CD14-positive monocyte (primary cell): ENCODE results near the gene RAB17. TPM values are rescaled to one million over a fixed set of nuclear protein-coding genes. Genes with fewer than 3 reads are reported as not detected.

ENCODE experiments used
- DNase-seq, 3 donors: peaks; one replicate each; pipeline ENCODE4 v3.0.0-alpha.2; 2011 to 2022
- H2AFZ ChIP-seq: 2 replicates; pipeline ENCODE4 v1.6.0; 2012; ENCODE audit warnings: mild to moderate bottlenecking, low read depth, low read length, inconsistent platforms; ENCODE audit not compliant: insufficient read depth, poor library complexity, severe bottlenecking
- H3K27ac ChIP-seq, 2 donors: 1 replicate in 1 of 2; 2 replicates in 1 of 2; pipeline ENCODE4 v1.5.1; 2012 to 2013; ENCODE audit warnings: low read length in 2 of 2, control low read depth in 1 of 2, inconsistent platforms in 1 of 2, low read depth in 1 of 2, mild to moderate bottlenecking in 1 of 2
- H3K27me3 ChIP-seq, 2 donors: one replicate each; pipeline versions ENCODE4 v1.6.0 to v1.6.1; 2011 to 2013; ENCODE audit warnings: low read length in 2 of 2; ENCODE audit not compliant: control insufficient read depth in 2 of 2, insufficient read depth in 2 of 2
- H3K36me3 ChIP-seq, 2 donors: replicated peaks in 1 of 2; 1 replicate in 1 of 2; 2 replicates in 1 of 2; pipeline versions ENCODE4 v1.5.1 to v1.6.1; 2012 to 2013; ENCODE audit warnings: low read length in 2 of 2, control low read depth in 1 of 2, inconsistent platforms in 1 of 2, mild to moderate bottlenecking in 1 of 2; ENCODE audit not compliant: insufficient read depth in 2 of 2, control insufficient read depth in 1 of 2
- H3K4me1 ChIP-seq, 2 donors: 1 replicate in 1 of 2; 2 replicates in 1 of 2; pipeline versions ENCODE4 v1.5.1 to v1.6.1; 2012 to 2013; ENCODE audit warnings: low read length in 2 of 2, control low read depth in 1 of 2, inconsistent platforms in 1 of 2, mild to moderate bottlenecking in 1 of 2, moderate library complexity in 1 of 2; ENCODE audit not compliant: insufficient read depth in 2 of 2, control insufficient read depth in 1 of 2
- H3K4me2 ChIP-seq: replicated peaks from 2 replicates; pipeline ENCODE3; 2012; ENCODE audit warnings: low read length, moderate library complexity, mild to moderate bottlenecking; ENCODE audit not compliant: poor library complexity, severe bottlenecking; ENCODE audit errors: extremely low read depth
- H3K4me3 ChIP-seq, 3 experiments: fragments of 200-600 bp in 1 of 3; sonication (generic) in 1 of 3; replicated peaks in 1 of 3; 1 replicate in 2 of 3; 2 replicates in 1 of 3; pipeline ENCODE4 v1.5.1; 2011 to 2013; ENCODE audit warnings: low read length in 3 of 3, mild to moderate bottlenecking in 3 of 3, control low read depth in 2 of 3, low read depth in 2 of 3, inconsistent platforms in 1 of 3, moderate library complexity in 1 of 3
- H3K79me2 ChIP-seq: 2 replicates; pipeline ENCODE4 v1.6.0; 2012; ENCODE audit warnings: mild to moderate bottlenecking, control low read depth, inconsistent platforms, low read length, moderate library complexity; ENCODE audit not compliant: insufficient read depth
- H3K9ac ChIP-seq: 2 replicates; pipeline ENCODE4 v1.6.0; 2017; ENCODE audit warnings: low read length, mild to moderate bottlenecking; ENCODE audit not compliant: insufficient read depth, poor library complexity, severe bottlenecking
- H3K9me3 ChIP-seq, 2 donors: replicated peaks in 1 of 2; 1 replicate in 1 of 2; 2 replicates in 1 of 2; pipeline versions ENCODE4 v1.5.1 to v1.6.1; 2012 to 2013; ENCODE audit warnings: low read length in 2 of 2, control low read depth in 1 of 2; ENCODE audit not compliant: control insufficient read depth in 1 of 2, insufficient read depth in 1 of 2
- H4K20me1 ChIP-seq: 2 replicates; pipeline ENCODE4 v1.6.0; 2012; ENCODE audit warnings: mild to moderate bottlenecking, low read length, control low read depth, moderate library complexity; ENCODE audit not compliant: insufficient read depth
- H3K27ac Mint-ChIP-seq, 7 donors: one replicate each; pipeline ENCODE4 v1.8.0; 2020; ENCODE audit warnings: mild to moderate bottlenecking in 7 of 7, mixed read lengths in 7 of 7, moderate library complexity in 6 of 7, inconsistent platforms in 2 of 7
- H3K27me3 Mint-ChIP-seq, 3 donors: one replicate each; pipeline ENCODE4 v1.8.0; 2021 to 2022; ENCODE audit warnings: low read depth in 3 of 3, mild to moderate bottlenecking in 3 of 3, mixed read lengths in 3 of 3, moderate library complexity in 3 of 3, inconsistent platforms in 1 of 3
- H3K36me3 Mint-ChIP-seq, 2 donors: one replicate each; pipeline ENCODE4 v1.8.0; 2020; ENCODE audit warnings: mixed read lengths in 2 of 2, inconsistent platforms in 1 of 2, mild to moderate bottlenecking in 1 of 2
- H3K4me1 Mint-ChIP-seq: one replicate; pipeline ENCODE4 v1.8.0; 2020; ENCODE audit warnings: mild to moderate bottlenecking, mixed read lengths
- H3K4me3 Mint-ChIP-seq, 2 donors: one replicate each; pipeline ENCODE4 v1.8.0; 2020; ENCODE audit warnings: mild to moderate bottlenecking in 2 of 2, mixed read lengths in 2 of 2, moderate library complexity in 1 of 2
- H3K9me3 Mint-ChIP-seq, 7 donors: one replicate each; pipeline ENCODE4 v1.8.0; 2020 to 2022; ENCODE audit warnings: mixed read lengths in 7 of 7, mild to moderate bottlenecking in 6 of 7, moderate library complexity in 6 of 7, inconsistent platforms in 2 of 7
- CTCF ChIP-seq: fragments of 200-600 bp; IDR thresholded peaks from one replicate; pipeline ENCODE4 v1.8.0; 2022; ENCODE audit warnings: antibody characterized with exemption, mild to moderate bottlenecking
- WGBS: methylation state at CpG from one replicate; pipeline ENCODE4 v1.1.5; 2013; ENCODE audit warnings: missing lambda C conversion rate; ENCODE audit not compliant: insufficient coverage; 5-methylcytosine and 5-hydroxymethylcytosine counted together
- intact Hi-C, 2 donors: fragments of 100-400 bp; cut with micrococcal nuclease; formaldehyde crosslinking; loops; one replicate each; pipeline versions ENCODE4 v1.15.0 to v1.15.1; 2023
- polyA plus RNA-seq, 3 donors: library from polyadenylated mRNA; depleted of rRNA in 1 of 3; unstranded in 2 of 3; stranded (reverse) in 1 of 3; fragments of 300-500 nt in 2 of 3; fragments of >200 nt in 1 of 3; fragmentation: Illumina TruSeq in 2 of 3; gene quantifications; 1 replicate in 2 of 3; 2 replicates in 1 of 3; pipeline ENCODE4 v1.2.3, GENCODE V29; 2012 to 2021

Gene RAB17
- polyA plus RNA-seq, 3 donors = 0.13 to 0.35 TPM; not detected in 1

GRCh38 chr2:237615631-237616249 lies 25.2 kb upstream of the RAB17 start:
- Mint-ChIP-seq H3K36me3 (no peaks in the 10 kb centered on the region), H3K27me3 (peaks cover 2 to 16% (median 11%) of the 10 kb centered on the region in 3 donors), H3K4me3 (no peak overlapping the region), H3K9me3 (peaks cover 0 to 2% (median 0%) of the 10 kb centered on the region in 7 donors), H3K27ac (no peak overlapping the region), H3K4me1 (peaks cover 39% of the 10 kb centered on the region)
- Histone ChIP-seq H3K4me3 (no peak overlapping the region), H3K79me2 (no peaks in the 10 kb centered on the region), H2AFZ (no peak overlapping the region), H3K4me1 (peaks cover 28 to 38% of the 10 kb centered on the region in 2 donors), H3K9ac (no peak overlapping the region), H3K4me2 (no peak overlapping the region), H3K36me3 (no peaks in the 10 kb centered on the region), H3K27me3 (no peaks in the 10 kb centered on the region), H3K27ac (no peak overlapping the region), H3K9me3 (no peaks in the 10 kb centered on the region), H4K20me1 (no peaks in the 10 kb centered on the region)
- DNase-seq = no peak
- no peak for TF ChIP-seq CTCF
- intact Hi-C loops = no loop called here
- WGBS = 55% methylated on average over 2 of the region's 4 CpGs

- H3K36me3 ChIP-seq = no peaks in the 10 kb centered on the region
- peaks cover 28 to 38% of the 10 kb centered on the region in 2 donors for H3K4me1 ChIP-seq
- WGBS = 41% methylated on average over 9 of the region's 9 CpGs
- intact Hi-C loops = no loop called here
- no peaks in the 10 kb centered on the region for H3K27me3 ChIP-seq
- Mint-ChIP-seq H3K27ac (no peak overlapping the region), H3K4me1 (peaks cover 39% of the 10 kb centered on the region), H3K36me3 (no peaks in the 10 kb centered on the region), H3K9me3 (peaks cover 0 to 2% (median 0%) of the 10 kb centered on the region in 7 donors), H3K27me3 (peaks cover 3 to 15% (median 7%) of the 10 kb centered on the region in 3 donors), H3K4me3 (peak overlapping the region in 1 of 2 donors; percentile 56)
- peak; percentile 18 for TF ChIP-seq CTCF
- H4K20me1 ChIP-seq = no peaks in the 10 kb centered on the region
- H3K9me3 ChIP-seq = no peaks in the 10 kb centered on the region
- no peak overlapping the region for H2AFZ ChIP-seq
- H3K9ac ChIP-seq = no peak overlapping the region
- H3K4me2 ChIP-seq = peak overlapping the region; percentile 22
- H3K79me2 ChIP-seq = no peaks in the 10 kb centered on the region
- H3K27ac ChIP-seq = no peak overlapping the region
- H3K4me3 ChIP-seq = no peak overlapping the region
- DNase-seq = peak in 2 of 3 donors; percentile 29 to 35
Observed at GRCh38 chr2:237614151-237614720, 23.7 kb upstream of the RAB17 start.
